Measurements from ENCODE around the gene MBD3L5.
A peak's percentile ranks its signal among the peaks of the same experiment; 100 is the strongest.
"Not testable (repeated sequence)": the region's sequence is repeated elsewhere in the genome, so short reads cannot be mapped to it uniquely, and the experiment has no call there.

MBD3L5 gene

DNA sequence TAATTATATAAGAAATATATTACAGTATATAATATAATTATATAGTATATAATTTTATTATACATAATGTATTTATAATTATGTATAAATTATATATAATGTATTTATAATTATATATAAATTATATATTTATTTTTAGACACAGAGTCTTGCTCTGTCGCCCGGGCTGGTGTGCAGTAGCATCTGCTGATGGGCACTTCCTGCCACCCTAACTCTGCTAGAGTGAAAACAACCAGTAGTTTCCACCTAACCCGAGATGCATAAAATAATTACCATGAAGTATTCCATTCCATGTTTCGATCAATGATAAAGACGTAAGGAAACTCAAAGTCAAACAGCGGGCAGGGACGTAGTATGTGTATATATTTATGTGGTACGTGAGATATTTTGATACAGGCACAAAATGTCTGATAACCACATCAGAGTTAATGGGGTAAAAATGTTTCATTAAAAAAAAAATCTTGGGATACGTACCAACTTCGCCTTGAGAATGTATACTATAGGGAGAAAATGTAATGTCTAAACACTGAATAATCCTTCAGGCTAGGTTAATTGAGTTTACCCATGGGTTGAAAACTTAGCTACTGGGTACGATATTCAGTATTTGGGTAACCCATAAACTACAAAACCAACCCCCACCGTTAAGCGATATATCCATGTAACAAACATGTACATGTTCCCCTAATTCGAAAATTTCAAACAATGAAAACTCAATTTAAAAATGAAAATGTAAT is 24.4 kb downstream of the MBD3L5 start:
- peak; percentile 51 for FAIRE-seq

DNA sequence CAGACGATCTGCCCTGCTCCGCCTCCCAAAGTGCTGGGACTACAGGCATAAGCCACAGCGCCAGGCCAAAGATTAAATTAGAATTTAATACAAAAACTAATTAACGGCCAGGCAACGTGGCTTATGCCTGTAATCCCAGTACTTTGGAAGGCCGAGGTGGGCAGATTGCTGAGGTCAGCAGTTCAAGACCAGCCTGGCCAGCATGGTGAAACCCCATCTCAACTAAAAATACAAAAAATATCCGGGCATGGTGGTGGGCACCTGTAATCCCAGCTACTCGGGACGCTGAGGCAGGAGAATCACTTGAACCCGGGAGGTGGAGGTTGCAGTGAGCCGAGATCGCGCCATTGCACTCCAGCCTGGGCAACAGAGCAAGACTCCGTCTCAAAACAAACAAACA is 25.3 kb downstream of the MBD3L5 start:
- FAIRE-seq = not testable (repeated sequence)

DNA sequence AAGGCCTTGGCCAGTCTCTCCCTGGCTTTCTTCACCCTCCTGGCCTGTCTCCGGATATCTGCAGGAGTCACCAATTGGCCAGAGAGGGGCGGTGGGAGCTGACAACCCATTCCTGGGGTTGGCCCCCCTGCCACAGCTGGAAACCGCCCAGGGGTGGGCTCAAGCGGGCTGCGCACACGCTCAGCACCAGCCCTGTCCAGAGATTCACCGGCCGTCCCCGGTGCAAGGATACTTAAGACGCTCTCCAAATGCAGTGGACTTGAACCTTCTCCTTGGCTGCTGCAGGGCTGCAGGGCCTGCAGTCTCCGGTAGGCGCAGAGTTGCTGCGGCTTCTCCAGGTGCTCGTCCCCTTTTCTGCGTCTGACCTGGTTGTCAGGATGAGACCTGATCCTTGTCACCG is 26.0 kb downstream of the MBD3L5 start:
- FAIRE-seq = not testable (repeated sequence)

DNA sequence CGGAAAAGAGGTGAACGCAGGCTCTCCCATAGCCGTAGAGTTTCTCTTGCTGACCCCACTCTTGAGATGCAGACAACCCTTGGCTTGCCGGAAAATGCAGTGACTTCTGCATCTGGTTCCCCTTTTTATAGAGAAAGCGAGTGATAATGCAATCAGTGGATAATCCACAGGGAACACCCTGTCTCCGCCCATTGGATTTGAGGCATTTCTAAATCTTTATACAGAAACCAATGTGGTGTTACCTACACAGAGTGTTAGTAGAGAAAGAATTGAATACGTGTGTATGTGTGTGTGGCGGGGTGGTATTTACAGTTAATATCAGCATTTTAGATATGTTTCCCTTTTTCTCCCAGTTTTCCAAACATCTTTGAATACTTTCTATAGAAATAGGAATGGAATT is 28.2 kb downstream of the MBD3L5 start, which contains the start of gene MBD3L3:
TSS of gene MBD3L3 (minus strand) at position 101 of the 400 bp plus-strand sequence. CDS start at position 30, 71 bp downstream.
- FAIRE-seq = not testable (repeated sequence)

DNA sequence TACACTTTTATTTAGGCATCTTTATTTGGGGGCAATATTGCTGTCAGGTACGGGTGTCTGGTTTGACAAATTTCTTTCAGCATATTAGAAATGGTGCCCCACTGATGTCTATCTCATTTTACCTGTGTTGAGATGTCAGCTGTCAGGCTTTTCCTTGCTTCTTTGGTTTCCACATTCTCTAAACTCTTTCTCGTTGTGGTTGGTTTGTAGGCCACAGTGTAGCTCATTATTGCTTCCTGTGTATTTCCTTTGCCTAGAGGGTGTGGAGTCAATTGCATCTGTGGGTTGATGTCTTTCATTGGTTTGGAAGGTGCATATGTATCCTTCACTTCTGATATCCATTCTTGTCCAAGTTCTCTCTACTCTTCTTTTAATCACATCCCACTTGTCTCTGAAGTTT is 29.6 kb downstream of the MBD3L5 start:
- not testable (repeated sequence) for FAIRE-seq

DNA sequence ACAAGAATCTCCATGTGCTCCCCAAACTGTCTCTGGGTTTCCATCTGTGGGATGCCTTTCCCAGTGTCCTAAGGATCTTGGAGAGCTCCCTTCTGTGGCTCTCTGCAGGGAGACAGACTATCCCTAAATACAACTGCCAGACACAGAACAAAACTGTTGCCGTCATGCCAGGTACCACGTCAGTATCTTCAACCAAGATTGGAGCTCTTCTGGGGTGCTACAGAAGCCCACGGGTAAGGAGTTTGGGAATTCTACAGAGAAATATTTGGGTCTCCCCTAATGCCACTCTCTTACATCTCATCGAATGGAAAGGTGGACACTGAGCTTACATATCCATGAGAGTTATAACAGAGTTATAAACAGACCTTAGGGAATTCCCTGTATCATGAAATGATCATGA is 33.0 kb downstream of the MBD3L5 start:
- no peak for FAIRE-seq

DNA sequence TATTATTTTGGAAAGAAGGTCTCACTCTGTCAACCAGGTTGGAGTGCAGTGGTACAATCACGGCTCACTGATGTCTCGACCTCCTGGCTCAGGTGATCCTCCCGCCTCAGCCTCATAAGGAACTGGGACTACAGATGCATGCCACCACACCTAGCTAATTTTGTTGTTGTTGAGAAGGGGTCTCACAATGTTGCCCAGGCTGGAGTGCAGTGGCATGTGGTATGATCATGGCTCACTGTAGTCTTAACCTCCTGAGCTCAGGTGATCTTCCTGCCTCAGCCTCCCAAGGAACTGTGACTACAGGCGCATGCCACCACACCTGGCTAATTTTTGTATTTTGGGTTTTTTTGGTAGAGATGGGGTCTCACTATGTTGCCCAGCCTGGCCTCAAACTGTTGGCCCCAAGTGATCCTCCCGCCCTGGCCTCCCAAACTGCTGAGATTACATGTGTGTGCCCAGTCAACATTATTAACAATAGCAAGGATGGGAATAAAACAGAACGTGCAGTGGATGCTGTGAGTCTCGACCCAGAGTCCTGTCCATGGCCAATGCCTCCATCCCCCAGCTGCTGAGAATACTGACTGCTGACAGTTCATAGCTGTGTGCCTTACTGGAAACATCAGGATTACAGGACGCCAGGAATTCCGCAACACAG is 33.5 kb downstream of the MBD3L5 start:
- FAIRE-seq = no peak

DNA sequence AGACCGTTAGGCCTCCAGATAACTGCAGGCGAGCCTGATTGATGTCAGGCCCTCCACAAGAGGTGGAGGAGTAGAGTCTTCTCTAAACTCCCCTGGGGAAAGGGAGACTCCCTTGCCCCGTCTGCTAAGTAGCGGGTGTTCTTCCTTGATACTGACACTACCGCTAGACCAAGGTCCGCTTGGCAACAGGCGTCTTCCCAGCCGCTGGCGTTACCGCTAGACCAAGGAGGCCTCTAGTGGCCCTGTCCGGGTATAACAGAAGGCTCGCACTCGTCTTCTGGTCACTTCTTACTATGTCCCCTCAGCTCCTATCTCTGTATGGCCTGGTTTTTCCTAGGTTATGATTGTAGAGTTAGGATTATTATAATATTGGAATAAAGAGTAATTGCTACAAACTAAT is 36.7 kb downstream of the MBD3L5 start:
- not testable (repeated sequence) for FAIRE-seq

DNA sequence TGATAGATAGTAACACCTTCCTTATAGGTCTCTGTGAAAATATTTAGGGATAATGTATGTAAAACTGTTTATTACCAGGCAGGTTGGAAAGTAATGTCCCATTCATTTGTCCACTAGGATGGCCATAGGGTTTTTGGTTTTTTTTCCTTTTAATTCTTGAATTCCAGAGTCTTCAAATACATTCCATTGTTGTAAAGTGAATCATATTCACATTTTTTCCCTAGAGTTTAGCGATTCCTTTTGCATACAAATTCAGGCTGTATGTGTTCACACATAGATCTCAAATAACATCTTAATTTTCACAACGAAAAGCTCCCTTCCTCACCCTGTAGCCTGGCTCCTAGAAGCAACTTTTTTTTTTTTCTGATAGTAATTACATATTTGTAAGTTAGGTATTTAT is 37.3 kb downstream of the MBD3L5 start:
- FAIRE-seq = no peak

DNA sequence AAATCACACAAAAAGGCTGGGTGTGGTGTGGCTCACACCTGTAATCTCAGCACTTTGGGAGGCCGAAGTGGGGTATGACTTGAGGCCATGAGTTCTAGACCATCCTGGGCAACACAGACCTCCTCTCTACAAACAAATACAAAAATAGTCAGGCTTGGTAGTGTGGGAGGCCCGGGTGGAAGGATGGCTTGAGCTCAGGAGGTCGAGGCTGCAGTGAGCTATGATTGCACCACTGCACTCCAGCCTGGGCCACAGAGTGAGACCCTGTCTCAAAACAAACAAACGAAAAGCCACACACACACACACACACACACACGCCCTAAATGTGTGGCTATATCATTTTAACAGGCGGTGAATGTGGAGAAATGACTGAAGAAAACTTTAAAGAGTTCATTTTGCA is 38.2 kb downstream of the MBD3L5 start:
- FAIRE-seq = no peak

DNA sequence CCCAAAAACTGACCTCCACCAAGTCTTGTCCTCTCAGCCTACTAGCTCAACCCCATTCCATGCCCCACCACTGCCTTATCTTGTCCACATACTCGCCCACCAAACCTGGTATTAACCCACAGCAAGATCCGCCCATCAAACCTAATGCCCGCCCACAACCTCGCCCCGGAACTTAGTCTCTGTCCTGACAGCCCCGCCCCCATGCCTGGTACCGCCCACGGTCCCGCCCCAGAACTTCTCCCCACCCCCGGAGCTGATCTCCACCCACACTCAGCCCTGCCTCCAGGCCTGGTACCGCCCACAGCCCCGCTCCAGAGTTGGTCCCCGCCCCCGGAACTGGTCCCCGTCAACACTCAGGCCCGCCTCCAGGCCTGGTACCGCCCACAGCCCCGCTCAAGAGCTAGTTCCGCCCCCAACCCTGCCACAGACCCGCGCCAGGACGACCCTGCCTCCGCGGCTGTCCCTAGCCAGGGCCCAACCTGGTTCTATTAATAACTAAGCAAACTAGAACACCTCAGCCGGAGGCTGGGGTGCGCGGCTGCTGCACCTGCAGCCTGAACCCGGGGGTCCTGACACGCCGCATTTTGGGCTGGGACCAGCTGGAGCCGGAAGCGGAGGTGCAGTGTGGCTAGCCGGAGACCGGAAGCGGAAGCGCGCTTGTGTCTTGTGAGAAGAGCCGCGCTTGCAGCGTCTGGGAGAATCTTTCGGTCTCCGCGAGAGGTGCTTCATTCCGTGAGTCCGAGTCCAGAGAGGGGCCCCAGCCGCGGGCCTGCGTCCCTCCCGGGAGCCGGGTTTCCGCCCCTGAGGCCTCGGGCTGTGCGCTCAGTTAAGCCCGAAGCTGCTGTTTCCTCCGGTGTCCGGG is 38.9 kb downstream of the MBD3L5 start, which contains the start of gene ZNF557:
TSS of gene ZNF557 (plus strand) at position 662 of the 862 bp plus-strand sequence. CDS start 5,372 bp downstream, outside the sequence.
- no peak for FAIRE-seq

DNA sequence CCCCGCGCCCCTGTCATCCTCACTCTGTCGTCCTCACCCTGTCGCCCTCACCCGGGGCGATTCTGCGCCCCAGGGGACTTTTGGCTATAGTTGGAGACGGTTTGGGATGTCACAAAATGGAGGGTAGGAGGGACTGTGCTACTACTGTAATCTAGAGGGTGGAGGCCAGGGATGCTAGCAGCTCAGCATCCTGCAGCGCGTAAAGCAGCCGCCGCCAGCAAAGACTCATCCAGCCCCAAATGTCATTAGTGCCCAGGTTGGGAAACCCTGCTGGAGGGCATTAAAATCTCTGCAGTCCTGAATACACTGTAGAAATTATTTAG is 39.5 kb downstream of the MBD3L5 start:
- FAIRE-seq = no peak

DNA sequence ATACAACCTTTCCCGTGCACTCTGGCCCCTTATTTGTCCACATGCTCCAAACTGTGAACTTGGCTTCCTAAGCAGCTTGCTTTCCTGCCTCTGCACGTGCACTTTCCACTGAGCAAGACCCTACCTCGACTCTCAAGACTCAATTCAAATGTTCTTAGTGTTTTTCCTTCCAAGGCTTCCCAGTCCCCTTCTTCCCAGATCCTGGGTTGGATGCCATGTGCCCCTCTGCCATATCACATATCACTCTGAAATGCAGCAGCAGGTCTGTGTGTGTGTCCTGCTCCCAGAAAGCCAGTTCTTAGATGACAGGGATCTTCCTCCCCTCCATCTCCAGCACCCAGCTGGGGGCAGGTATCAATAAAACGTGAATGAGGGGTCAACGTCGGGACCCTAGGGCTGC is 42.2 kb downstream of the MBD3L5 start:
- no peak for FAIRE-seq

DNA sequence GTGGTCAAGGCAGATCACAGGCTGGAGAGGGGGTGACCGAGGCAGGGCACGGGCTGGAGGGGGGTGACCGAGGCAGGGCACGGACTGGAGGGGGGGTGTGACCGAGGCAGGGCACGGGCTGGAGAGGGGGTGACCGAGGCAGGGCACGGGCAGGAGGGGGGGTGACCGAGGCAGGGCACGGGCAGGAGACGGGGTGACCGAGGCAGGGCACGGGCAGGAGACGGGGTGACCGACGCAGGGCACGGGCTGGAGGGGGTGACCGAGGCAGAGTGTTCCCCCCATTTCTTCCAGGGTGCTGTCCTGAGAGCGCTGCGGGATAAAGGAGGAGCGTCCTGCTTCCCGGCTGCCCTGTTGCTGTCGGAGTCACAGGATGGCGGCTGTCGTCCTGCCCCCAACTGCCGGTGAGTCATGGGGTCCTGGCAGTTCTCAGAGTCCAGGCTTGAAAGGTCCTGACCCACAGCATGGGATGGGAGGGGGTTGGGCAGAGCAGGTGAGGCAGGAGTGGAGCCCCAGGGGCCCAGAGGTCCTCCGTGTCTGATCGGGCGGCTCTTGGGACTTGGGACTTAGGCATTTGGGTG is 44.4 kb downstream of the MBD3L5 start:
- no peak for FAIRE-seq

DNA sequence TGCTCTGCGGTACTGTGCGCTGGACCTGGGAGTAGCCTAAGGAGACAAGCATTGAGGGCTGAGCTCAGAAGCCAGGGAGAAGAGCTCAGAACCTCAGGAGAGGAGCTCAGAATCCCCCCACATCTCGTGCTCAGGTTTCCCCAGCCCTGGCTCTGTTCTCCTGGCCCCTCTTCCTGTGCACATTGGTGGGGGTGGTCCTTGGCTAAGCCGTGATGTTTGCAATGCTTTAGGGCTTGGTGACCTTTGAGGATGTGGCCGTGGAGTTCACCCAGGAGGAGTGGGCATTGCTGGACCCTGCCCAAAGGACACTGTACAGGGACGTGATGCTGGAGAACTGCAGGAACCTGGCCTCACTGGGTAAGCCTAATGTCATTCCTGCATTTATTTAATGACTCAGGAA is 45.8 kb downstream of the MBD3L5 start:
- no peak for FAIRE-seq

DNA sequence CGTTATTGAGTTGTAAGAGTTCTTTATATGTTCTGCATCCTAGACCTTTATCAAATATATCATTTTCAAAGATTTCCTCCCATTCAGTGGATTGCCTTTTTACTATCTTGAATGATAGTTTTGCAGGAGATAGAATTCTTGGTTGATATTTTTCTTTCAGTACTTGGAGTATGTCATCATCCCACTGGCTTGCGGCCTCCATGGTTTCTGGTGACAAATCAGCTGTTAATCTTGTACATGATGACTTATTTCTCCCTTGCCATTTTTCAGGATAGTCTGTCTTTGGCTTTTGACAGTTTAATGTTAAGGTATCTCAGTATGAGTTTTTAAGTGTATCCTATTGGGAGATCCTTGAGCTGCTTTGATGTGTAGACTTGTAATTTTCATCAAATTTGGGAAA is 47.6 kb downstream of the MBD3L5 start:
- FAIRE-seq = no peak
